NCI-H748 (cell line): Measurements from ENCODE around the gene PSMD4.
"Not testable (repeated sequence)": the region's sequence is repeated elsewhere in the genome, so short reads cannot be mapped to it uniquely, and the experiment has no call there.

Source experiments
- DNase-seq: peaks from one replicate; lab custom pipeline; 2025; ENCODE audit not compliant: unreplicated experiment; lab: John Stamatoyannopoulos, UW

PSMD4 gene

DNA sequence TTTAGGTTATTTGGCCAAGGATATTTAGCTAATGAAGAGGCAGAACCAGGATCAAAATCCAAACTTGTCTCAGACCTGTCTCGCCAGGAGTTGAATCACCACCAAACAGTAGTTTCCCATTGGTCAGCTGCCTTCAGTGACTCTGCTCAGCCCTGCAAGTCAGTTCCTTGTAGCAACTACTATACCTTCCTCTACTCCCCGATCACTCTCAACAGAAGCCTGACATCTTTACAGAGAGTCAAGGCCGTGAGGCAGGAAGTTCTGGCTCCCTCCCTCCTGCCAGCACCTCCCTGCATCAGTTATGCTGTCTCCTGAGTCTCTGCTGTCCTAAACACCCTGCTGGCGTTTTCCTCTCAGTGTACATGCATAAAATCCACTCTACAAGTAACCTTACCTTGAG, 13.2 kb downstream of the PSMD4 start:
- no peak for DNase-seq

DNA sequence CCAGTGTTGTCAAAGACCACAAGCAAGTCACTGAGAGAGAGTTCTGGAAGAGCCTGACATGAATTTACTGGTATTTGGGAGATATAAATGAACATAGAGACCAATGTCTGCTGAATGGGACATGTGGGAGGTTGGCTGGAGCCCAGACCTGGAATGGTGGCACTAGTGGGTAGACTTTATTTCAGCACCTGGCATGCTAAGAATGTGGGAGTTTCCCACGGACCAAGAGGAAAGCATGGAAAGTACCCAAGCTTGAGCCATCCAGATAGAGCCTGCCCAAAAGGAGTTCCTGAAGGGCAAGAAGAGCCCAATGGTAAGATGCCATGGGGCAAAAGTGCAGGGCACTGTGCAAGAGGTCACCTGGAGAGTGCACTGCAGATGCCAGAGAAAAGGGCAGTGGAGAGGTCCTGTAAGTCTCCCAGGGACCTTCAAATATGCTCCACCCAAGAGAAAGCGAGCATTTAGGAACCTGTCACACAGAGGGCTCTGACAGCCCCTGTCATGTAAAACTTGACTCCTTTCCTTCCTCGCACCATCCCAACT, 19.5 kb downstream of the PSMD4 start:
- no peak for DNase-seq

GRCh38 chr1:151275341-151275740, 20.8 kb downstream of the PSMD4 start:
- DNase-seq, result not testable (repeated sequence)

DNA sequence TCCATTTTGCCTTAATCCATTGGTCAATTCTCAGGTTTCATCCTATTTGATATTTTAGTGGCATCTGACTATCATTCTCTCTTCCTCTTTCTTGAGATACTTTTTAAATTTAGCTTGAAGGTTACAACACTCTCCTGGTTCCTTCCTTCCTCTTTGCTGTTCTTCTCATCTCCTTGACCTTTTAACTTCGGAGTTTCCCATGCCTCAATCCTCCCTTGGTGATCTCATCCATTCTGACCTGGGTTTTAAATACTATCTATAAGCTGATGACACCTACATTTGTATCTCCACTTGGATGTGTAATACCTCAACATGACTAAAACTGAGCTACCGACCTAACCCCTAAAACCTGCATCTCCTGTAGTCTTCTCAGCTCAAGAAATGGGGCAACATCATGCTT, 22.7 kb downstream of the PSMD4 start:
- no peak for DNase-seq

DNA sequence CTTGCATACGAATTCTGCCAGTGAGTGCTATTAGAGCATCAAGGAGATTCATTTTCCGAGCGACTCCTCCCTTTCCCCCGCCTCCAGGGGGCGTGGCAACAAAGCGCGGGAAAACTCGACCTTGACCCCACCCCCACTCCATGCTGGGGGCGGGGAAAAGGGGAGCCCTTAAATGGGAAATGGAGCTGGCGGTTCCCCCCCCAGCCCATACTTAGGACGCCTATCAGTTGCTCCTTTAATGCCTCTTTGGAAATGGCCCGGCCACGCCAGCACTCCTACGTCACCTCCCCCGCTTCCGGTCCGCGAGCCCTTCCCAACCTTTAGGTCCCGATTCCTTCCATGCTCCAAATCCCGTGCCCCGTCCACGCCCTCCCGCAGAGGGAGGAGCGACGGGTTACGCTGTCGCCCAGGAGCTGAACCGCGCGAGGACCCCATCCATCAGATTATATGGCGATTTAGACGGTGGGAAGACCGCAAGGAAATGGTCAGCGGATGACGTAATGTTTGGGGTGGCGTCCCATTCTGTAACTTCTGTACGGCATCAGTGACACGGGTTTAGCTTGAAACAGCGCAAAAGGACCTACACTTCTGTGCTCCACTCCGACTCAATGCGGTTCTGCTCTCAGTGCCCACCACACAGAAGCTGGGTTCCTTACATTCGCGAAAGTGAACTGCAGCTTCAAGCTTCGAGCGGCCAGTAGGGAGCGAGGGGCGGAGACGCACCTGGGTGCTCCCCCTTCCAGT, 26.9 kb downstream of the PSMD4 start:
- peak; percentile 98 for DNase-seq

DNA sequence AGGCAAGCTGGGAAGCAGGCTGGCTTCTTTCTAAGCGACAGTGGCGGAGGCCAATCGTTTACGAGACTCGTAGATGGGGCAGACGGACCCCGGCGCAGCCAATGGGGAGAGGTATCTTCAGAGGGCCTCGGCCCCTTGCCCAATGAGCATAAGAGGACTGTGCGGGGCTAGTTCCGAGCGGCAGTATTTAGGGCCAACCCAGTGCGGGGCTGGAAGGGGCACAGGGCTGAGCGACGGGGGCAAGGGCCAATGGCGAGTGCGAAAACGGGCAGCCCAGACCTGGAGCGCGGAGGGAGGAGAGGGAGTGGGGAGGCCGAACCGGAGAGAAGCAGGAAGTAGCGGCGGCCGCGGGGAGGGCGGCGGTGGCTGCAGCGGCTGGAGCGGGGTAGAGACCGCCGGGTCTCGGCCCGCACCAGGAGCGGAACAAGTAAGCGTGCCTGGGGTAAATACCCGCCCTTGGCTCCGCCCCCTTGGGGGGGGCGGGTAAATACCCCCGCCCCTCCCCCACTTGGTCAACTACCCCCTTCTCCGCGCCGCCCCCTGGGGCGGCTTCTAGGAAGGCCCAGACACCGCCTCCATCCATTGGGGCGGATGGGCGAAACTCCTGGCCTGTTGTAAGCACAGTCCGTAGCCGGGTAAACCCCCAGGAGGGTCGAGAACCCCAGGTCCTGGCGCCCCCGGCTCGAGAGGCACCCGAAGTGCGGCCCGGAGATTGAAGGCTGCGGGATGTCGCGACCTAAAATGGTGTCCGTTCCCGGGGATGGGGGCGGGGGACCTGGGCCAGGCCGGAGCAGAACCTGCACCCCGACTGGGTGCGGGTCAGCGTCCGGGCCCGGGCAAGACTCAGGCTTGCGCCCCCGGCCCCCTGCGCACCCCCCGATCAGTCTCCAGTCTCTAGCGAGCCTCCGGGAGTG, 27.7 kb downstream of the PSMD4 start, which contains the start of gene ZNF687:
ZNF687 (plus strand) TSS at position 331 of the 914 bp plus-strand sequence. CDS start 3,993 bp downstream, outside the sequence.
- peak; percentile 100 for DNase-seq

- DNase-seq, result peak; percentile 46
Measured at GRCh38 chr1:151282883-151283725, 28.6 kb downstream of the PSMD4 start.

DNA sequence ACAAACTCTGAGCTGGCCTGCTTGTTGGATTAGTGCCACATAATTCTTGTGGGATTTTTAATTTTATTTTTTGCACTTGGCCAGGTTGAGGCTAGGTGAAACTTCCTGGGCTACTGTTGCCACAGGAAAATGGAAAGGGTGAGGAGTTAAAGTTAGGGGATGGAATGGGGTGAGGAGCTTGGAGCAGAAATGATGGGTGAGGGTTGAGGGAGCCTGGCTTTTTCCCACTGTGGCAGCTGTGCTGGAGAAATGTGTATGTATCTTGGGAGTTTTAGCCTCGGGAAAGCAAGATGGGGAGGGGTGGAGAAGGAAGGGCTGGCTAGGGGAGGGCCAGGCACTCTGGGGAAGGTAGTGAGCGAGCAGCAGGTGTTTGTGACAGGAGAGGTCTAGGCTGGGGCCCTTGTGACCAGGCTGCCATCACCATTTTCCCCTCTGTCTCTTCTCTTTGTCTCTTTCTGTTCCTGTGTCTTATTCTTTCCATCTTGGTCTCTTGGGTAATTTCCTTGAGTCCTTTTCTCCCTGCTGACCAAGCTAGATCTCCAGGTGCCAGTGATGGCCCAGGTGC, 29.6 kb downstream of the PSMD4 start:
- DNase-seq, result no peak

- no peak for DNase-seq
Measured at GRCh38 chr1:151286619-151287340, 32.2 kb downstream of the PSMD4 start.

DNA sequence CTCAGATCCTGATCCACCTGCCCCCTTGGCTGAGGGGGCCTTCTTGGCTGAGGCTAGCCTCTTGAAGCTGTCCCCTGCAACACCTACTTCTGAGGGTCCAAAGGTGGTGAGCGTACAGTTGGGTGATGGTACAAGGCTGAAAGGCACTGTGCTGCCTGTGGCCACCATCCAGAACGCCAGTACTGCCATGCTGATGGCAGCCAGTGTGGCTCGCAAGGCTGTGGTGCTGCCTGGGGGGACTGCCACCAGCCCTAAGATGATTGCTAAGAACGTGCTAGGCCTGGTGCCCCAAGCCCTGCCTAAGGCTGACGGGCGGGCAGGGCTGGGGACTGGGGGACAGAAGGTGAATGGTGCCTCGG, 32.8 kb downstream of the PSMD4 start:
- DNase-seq, result no peak

DNA sequence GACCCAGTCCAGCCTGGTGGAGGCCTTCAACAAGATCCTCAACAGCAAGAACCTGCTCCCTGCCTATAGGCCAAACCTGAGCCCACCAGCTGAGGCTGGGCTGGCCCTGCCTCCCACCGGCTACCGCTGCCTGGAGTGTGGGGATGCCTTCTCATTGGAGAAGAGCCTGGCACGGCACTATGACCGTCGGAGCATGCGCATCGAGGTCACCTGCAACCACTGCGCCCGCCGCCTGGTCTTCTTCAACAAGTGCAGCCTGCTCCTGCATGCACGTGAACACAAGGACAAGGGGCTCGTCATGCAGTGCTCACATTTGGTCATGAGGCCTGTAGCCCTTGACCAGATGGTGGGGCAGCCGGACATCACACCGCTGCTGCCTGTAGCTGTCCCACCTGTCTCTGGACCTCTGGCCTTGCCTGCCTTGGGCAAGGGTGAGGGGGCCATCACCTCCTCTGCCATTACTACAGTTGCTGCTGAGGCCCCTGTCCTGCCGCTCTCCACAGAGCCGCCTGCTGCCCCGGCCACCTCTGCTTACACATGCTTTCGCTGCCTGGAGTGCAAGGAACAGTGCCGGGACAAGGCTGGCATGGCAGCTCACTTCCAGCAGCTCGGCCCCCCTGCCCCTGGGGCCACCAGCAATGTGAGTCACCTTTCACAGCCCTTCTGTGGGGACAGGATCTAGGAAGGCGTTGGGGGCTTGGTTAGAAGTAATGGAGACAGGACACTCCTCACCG, 33.4 kb downstream of the PSMD4 start:
- no peak for DNase-seq

DNA sequence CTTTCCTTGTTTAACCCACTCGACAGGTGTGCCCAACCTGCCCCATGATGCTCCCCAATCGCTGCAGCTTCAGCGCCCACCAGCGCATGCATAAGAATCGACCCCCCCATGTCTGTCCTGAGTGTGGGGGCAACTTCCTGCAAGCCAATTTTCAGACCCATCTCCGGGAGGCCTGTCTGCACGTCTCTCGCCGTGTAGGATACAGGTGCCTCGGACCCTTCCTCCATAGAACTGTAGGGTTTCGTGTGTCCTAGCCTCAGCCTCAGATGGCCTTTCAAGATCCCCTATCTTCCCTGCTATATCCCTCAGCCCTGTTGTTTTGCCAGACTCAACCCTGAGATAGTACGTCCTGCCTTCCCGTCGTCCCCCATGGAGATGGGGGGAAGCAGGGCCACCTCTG, 34.0 kb downstream of the PSMD4 start:
- DNase-seq, result no peak

GRCh38 chr1:151289080-151289935, 34.8 kb downstream of the PSMD4 start:
- no peak for DNase-seq

DNA sequence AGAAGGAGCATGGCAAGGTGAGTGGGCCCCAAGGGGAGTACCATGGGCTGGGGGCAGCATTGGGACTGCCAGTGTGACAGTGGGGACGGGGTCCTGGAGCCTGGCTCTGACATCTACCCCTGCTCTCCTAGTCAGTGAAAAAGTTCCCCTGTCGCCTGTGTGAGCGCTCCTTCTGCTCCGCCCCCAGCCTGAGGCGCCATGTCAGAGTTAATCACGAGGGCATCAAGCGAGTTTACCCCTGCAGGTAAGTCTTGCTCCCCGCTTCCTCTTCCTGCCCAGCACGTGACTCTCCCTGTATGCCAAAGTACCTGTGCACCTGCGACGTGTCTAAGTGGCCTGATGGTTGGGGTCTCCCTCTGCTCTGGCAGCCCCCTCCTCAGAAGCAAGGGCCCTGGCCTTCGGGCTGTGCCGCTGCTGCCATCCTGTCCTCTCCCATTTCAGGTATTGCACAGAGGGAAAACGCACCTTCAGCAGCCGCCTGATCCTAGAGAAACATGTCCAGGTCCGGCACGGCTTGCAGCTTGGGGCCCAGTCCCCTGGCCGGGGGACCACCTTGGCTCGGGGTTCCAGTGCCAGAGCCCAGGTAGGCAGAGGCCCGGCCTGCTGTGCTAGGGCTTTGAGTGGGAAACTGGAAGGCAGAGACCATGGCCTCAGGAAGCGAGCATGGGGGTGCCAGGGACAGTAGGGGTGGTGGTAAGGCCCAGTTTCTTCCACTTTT, 35.6 kb downstream of the PSMD4 start:
- no peak for DNase-seq

DNA sequence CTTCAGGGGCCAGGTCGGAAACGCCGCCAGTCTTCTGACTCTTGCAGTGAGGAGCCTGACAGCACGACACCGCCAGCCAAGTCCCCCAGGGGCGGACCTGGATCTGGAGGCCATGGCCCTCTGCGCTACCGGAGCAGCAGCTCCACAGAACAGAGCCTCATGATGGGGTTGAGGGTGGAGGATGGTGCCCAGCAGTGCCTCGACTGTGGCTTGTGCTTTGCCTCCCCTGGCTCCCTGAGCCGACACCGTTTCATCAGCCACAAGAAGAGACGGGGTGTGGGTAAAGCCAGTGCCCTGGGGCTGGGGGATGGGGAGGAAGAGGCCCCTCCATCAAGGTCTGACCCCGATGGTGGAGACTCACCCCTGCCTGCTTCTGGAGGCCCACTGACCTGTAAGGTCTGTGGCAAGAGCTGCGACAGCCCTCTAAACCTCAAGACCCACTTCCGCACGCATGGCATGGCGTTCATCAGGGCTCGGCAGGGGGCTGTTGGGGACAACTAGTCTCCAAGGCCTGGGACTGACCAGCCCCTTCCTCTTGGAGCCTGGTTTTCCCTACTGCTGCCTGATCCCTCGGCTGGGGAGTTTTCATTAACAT, 36.3 kb downstream of the PSMD4 start:
- no peak for DNase-seq

- DNase-seq, result no peak
Measured at GRCh38 chr1:151292207-151293030, 37.9 kb downstream of the PSMD4 start.
